Sigmoid colon (tissue), 7 donors: Measurements from ENCODE around the gene ASPSCR1. TPM values are rescaled to one million over a fixed set of nuclear protein-coding genes. Genes with fewer than 3 reads are reported as not detected.

Experiments used
- DNase-seq: peaks from one replicate; pipeline ENCODE4 v3.0.0-alpha.2; 2019
- H3K27ac ChIP-seq, 4 donors: fragments of 200-600 bp; sonication (generic); one replicate each; pipeline ENCODE4 v1.5.1; 2016 to 2019; ENCODE audit warnings: mild to moderate bottlenecking in 1 of 4
- H3K27me3 ChIP-seq, 3 donors: fragments of 200-600 bp; sonication (generic); one replicate each; pipeline ENCODE4 v1.5.1; 2019; ENCODE audit warnings: mild to moderate bottlenecking in 1 of 3
- H3K36me3 ChIP-seq, 4 donors: fragments of 200-600 bp; sonication (generic); one replicate each; pipeline ENCODE4 v1.5.1; 2016 to 2019
- H3K4me1 ChIP-seq, 4 donors: fragments of 200-600 bp; sonication (generic); one replicate each; pipeline ENCODE4 v1.5.1; 2017 to 2019
- H3K4me3 ChIP-seq, 4 donors: fragments of 200-600 bp; sonication (generic); one replicate each; pipeline ENCODE4 v1.5.1; 2017 to 2019; ENCODE audit warnings: mild to moderate bottlenecking in 2 of 4, moderate library complexity in 1 of 4
- H3K9me3 ChIP-seq, 4 donors: fragments of 200-600 bp in 3 of 4; sonication (generic) in 3 of 4; one replicate each; pipeline versions ENCODE4 v1.5.1 to v1.6.1; 2013 to 2019
- EP300 ChIP-seq, 4 donors: sonication (generic); formaldehyde crosslinking; IDR thresholded peaks; one replicate each; pipeline ENCODE4 v1.6.1; 2017; ENCODE audit warnings: antibody characterized with exemption in 4 of 4
- POLR2A ChIP-seq, 2 donors: fragments of 450-650 bp; IDR thresholded peaks; one replicate each; pipeline ENCODE4 v1.6.1; 2016; ENCODE audit warnings: antibody characterized with exemption in 2 of 2, mild to moderate bottlenecking in 2 of 2, moderate library complexity in 2 of 2
- POLR2AphosphoS5 ChIP-seq, 4 donors: sonication (generic); formaldehyde crosslinking; IDR thresholded peaks; one replicate each; pipeline ENCODE4 v1.6.1; 2017; ENCODE audit warnings: antibody characterized with exemption in 4 of 4
- WGBS, 2 donors: extraction: QIAGEN DNeasy Blood & Tissue Kit; methylation state at CpG; one replicate each; pipeline ENCODE4 v1.1.7; 2013; 5-methylcytosine and 5-hydroxymethylcytosine counted together
- intact Hi-C: fragments of 100-400 bp; cut with DNase I; formaldehyde crosslinking; loops from one replicate; pipeline ENCODE4 v1.15.1; 2023
- polyA plus RNA-seq, 3 donors: library from polyadenylated mRNA; stranded (reverse); fragments of 200-250 nt; gene quantifications; one replicate each; pipeline ENCODE4 v1.2.3, GENCODE V29; 2013
- total RNA-seq, 4 donors: library from RNA; depleted of rRNA; stranded (reverse); fragments of >200 nt; gene quantifications; one replicate each; pipeline ENCODE4 v1.1.0, GENCODE V29; 2016
- TF ChIP-seq, protein P1 (sequence below), 4 experiments: fragments of 450-650 bp in 3 of 4; fragments of 200-600 bp in 1 of 4; IDR thresholded peaks; one replicate each; pipeline ENCODE4 v1.5.1; 2016 to 2019; ENCODE audit warnings: antibody characterized with exemption in 4 of 4, mild to moderate bottlenecking in 3 of 4, moderate library complexity in 2 of 4
- donor health status: healthy with polysubstance abuse.
- donor health status: Bipolar disorder and iron deficiency.
- donor health status: healthy.

Gene ASPSCR1
- total and polyA plus RNA-seq, 7 donors = 9.3 to 35.9 (median 23.4) TPM

DNA sequence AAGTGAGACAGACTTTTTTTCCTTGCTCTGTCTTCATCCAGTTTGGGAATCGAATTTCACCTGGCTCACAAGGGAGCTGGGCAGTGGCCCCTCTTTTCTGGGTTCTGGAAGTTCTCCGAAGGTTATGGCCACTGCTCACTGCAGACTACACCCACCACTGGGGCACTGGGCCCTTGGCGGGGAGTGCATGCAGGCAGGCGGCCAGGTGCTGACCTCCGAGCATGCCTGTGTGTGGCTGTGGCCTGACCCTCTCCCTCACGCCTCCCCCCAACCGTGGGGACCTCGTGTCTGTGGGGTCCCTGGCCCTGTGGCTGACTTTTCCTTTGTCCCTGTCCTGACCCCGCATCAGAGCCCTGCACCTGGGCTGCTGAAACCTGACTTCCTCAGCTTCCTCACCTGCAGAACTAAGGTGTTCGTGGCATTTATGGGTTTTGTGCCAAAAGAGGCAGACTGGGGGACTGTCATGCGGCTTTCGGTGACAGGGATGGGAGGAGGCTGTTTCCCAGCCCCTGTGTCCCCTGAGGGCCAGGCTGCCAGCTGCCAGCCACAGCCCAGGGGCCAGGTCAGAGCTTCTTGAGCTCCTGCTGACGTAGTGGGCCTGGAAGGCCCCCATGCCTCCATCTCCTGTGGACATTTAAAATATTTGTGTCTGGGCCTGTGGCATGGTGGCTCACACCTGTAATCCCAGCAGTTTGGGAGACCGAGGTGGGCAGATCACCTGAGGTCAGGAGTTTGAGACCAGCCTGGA lies 21.4 kb downstream of the ASPSCR1 start:
- Histone ChIP-seq H3K27ac (no peak overlapping the region), H3K4me3 (no peak overlapping the region), H3K36me3 (peaks cover 0 to 9% (median 0%) of the 10 kb centered on the region in 4 donors), H3K9me3 (no peaks in the 10 kb centered on the region), H3K27me3 (no peaks in the 10 kb centered on the region), H3K4me1 (peaks cover 0 to 18% (median 13%) of the 10 kb centered on the region in 4 donors)
- TF ChIP-seq, protein P1, sequence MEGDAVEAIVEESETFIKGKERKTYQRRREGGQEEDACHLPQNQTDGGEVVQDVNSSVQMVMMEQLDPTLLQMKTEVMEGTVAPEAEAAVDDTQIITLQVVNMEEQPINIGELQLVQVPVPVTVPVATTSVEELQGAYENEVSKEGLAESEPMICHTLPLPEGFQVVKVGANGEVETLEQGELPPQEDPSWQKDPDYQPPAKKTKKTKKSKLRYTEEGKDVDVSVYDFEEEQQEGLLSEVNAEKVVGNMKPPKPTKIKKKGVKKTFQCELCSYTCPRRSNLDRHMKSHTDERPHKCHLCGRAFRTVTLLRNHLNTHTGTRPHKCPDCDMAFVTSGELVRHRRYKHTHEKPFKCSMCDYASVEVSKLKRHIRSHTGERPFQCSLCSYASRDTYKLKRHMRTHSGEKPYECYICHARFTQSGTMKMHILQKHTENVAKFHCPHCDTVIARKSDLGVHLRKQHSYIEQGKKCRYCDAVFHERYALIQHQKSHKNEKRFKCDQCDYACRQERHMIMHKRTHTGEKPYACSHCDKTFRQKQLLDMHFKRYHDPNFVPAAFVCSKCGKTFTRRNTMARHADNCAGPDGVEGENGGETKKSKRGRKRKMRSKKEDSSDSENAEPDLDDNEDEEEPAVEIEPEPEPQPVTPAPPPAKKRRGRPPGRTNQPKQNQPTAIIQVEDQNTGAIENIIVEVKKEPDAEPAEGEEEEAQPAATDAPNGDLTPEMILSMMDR (IDR thresholded peaks at IDR 0.05) = no peak
- TF ChIP-seq POLR2A (IDR thresholded peaks at IDR 0.05) (no peak), POLR2AphosphoS5 (IDR thresholded peaks at IDR 0.05) (no peak), EP300 (IDR thresholded peaks at IDR 0.05) (no peak)
- WGBS, 2 donors = 92 to 93% methylated on average over 14 of the region's 14 CpGs
- no peak for DNase-seq
- intact Hi-C loops = no loop called here

DNA sequence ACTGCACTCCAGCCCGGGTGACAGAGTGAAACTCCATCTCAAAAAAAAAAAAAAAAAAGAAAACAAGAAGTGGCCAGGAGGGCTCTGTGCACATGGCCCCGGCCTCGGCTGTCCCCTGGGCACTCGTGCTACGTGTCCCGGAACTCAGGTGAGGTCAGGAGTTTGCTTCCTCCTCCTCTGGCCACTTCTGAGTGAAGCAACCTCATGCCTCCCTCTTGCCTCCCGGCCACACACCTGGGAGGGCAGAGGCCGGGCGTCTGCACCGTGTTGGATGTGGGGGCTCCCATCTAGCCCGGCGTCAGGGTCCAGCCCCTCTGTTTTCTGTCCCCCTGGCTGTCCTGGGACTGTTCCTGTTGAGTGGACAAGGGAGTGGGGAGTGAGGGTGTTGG lies 22.2 kb downstream of the ASPSCR1 start:
- no peak for DNase-seq
- Histone ChIP-seq H3K27ac (no peak overlapping the region), H3K9me3 (no peaks in the 10 kb centered on the region), H3K4me3 (no peak overlapping the region), H3K4me1 (peaks cover 0 to 23% (median 21%) of the 10 kb centered on the region in 4 donors), H3K36me3 (peaks cover 0 to 9% (median 0%) of the 10 kb centered on the region in 4 donors), H3K27me3 (no peaks in the 10 kb centered on the region)
- intact Hi-C loops = no loop called here
- TF ChIP-seq POLR2AphosphoS5 (IDR thresholded peaks at IDR 0.05) = no peak
- TF ChIP-seq EP300 (IDR thresholded peaks at IDR 0.05) = no peak
- WGBS, 2 donors = 91 to 93% methylated on average over 12 of the region's 12 CpGs

DNA sequence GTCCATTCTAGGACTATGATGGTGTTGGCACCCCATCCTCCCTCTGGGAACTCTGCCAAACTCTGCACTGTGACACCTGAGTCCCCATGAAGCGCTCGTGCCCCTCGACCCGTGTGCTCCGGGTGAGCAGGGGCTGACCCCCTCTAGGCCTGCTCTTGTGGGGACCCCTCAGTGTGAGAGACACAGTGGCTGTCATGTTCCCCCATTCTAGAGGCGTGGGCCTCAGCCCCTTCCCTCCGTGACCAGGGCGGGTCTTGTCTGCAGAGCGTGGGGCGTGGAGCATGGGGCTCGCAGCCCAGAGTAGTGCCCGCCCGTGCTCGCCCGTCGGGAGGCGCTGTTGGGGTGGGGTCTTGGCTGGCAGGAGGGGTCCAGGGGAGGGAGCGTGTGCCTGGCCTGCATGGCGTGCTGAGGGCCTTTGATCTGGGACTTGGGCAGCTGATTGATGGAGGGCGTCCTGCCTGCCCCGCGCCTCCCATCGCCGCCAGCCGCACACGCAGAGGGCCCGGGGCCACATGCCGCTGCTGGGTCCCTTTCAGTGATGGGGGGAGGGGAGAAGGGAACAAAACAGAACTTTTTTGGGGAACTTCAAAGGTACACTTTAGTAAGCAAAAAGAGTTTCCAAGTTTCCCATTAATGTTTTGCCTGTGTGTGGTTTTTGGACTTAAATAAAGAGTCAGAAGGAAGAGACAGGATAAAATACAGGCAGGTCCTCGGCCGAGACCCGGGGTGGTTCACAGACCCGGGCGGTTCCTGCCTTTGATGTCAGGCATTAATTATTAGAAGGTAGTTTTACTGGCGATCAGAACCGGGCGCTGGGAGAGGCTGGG lies 22.8 kb downstream of the ASPSCR1 start:
- Histone ChIP-seq H3K4me3 (no peak overlapping the region), H3K9me3 (no peaks in the 10 kb centered on the region), H3K4me1 (peaks cover 0 to 27% (median 26%) of the 10 kb centered on the region in 4 donors), H3K27ac (no peak overlapping the region), H3K27me3 (no peaks in the 10 kb centered on the region), H3K36me3 (peaks cover 0 to 9% (median 0%) of the 10 kb centered on the region in 4 donors)
- no peak for TF ChIP-seq POLR2AphosphoS5 (IDR thresholded peaks at IDR 0.05)
- TF ChIP-seq, protein P1 (IDR thresholded peaks at IDR 0.05) = no peak
- TF ChIP-seq POLR2A (IDR thresholded peaks at IDR 0.05) = no peak
- no peak for TF ChIP-seq EP300 (IDR thresholded peaks at IDR 0.05)
- WGBS, 2 donors = 40 to 78% methylated on average over 36 of the region's 36 CpGs
- DNase-seq = no peak
- intact Hi-C loops = no loop called here

DNA sequence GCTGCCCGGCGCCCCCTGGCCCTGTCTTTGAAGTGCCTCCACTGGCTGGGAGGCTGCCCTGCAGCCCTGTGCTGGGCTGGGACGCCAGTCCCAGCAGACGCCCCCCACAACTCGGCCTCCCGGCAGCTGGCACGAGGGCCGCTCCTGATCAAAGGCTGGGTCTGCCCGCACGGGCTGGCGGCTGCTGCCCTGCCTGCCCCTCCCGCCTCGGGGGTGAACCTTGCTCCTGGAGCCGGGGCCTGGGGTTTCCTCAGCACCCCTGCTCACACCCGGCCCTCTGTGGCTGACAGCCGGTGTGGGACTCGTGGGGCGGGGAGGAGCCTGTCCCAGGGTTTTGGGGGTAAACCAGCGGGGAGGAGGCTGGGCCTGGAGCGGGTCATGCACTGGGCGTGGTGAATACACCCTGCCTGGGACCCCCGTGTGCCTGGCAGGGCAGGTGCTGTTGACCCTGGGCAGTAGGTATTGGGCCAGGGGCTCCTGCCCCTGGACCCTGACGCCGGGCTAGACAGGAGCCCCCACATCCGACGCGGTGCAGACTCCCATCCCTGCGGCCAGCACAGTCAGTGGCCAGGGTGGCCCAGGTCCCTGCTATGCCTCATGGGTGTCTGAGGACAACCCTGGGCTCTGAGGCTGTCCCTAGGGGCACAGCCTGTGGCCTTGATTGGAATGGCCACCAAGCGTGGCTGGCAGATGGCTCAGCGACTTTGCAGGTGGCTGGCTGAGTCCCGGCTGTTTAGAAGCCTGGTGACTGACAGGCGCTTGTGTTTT lies 23.6 kb downstream of the ASPSCR1 start:
- Histone ChIP-seq H3K27ac (no peak overlapping the region), H3K9me3 (no peaks in the 10 kb centered on the region), H3K4me3 (no peak overlapping the region), H3K27me3 (no peaks in the 10 kb centered on the region), H3K36me3 (peaks cover 0 to 9% (median 0%) of the 10 kb centered on the region in 4 donors), H3K4me1 (peaks cover 0 to 35% (median 34%) of the 10 kb centered on the region in 4 donors)
- 37 to 73% methylated on average over 32 of the region's 32 CpGs for WGBS, 2 donors
- no peak for DNase-seq
- TF ChIP-seq, protein P1 (IDR thresholded peaks at IDR 0.05) = no peak
- TF ChIP-seq POLR2AphosphoS5 (IDR thresholded peaks at IDR 0.05) (no peak), EP300 (IDR thresholded peaks at IDR 0.05) (no peak), POLR2A (IDR thresholded peaks at IDR 0.05) (no peak)
- intact Hi-C loops = no loop called here
